ENCODE measurements around the gene CHKB.

- TF ChIP-seq, protein P1, sequence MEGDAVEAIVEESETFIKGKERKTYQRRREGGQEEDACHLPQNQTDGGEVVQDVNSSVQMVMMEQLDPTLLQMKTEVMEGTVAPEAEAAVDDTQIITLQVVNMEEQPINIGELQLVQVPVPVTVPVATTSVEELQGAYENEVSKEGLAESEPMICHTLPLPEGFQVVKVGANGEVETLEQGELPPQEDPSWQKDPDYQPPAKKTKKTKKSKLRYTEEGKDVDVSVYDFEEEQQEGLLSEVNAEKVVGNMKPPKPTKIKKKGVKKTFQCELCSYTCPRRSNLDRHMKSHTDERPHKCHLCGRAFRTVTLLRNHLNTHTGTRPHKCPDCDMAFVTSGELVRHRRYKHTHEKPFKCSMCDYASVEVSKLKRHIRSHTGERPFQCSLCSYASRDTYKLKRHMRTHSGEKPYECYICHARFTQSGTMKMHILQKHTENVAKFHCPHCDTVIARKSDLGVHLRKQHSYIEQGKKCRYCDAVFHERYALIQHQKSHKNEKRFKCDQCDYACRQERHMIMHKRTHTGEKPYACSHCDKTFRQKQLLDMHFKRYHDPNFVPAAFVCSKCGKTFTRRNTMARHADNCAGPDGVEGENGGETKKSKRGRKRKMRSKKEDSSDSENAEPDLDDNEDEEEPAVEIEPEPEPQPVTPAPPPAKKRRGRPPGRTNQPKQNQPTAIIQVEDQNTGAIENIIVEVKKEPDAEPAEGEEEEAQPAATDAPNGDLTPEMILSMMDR (IDR thresholded peaks at IDR 0.05) = no peak
- no peak for TF ChIP-seq POLR2A (IDR thresholded peaks at IDR 0.05)
These were observed 31.4 kb downstream of the CHKB start for GRCh38 chr22:50551160-50551752.

Data from prostate gland (tissue), 2 donors.